Measurements from ENCODE around the gene LIPT2. TPM values are rescaled to one million over a fixed set of nuclear protein-coding genes. Genes with fewer than 3 reads are reported as not detected.

The LIPT2 gene
- total and polyA plus RNA-seq, 2 of the 4 experiments (the other 2 are of a cell fraction): 1.7 to 2.9 TPM

- Histone ChIP-seq H3K9me3 (ENCODE audit: control insufficient read depth, insufficient read depth, low read length) (peaks cover 11% of the 10 kb centered on the region), H2AK5ac (ENCODE audit: low read depth, low read length) (no peak overlapping the region), H4K91ac (ENCODE audit: insufficient read depth, low read depth, low read length) (no peak overlapping the region), H3K4me3 (ENCODE audit: insufficient read depth, low read depth, low read length) (no peak overlapping the region), H3K4me1 (ENCODE audit: control insufficient read depth, insufficient read depth, low read length) (no peaks in the 10 kb centered on the region), H3K9ac (ENCODE audit: low read depth, low read length) (no peak overlapping the region), H3K14ac (replicated peaks; ENCODE audit: low read depth, low read length) (no peak overlapping the region), H2AK9ac (replicated peaks; ENCODE audit: low read depth, low read length, poor library complexity) (no peak overlapping the region), H3K56ac (ENCODE audit: extremely low read depth, insufficient read depth, low read length) (no peak overlapping the region), H4K8ac (ENCODE audit: low read depth in 2 of 2, low read length in 2 of 2) (no peak overlapping the region), H3K4ac (ENCODE audit: low read depth, low read length) (no peak overlapping the region), H3K27me3 (ENCODE audit: control insufficient read depth, insufficient read depth, low read length) (peaks cover 33% of the 10 kb centered on the region), H2BK20ac (ENCODE audit: low read depth, low read length) (no peak overlapping the region), H3K9me1 (ENCODE audit: insufficient read depth, low read length) (no peaks in the 10 kb centered on the region), H2AFZ (replicated peaks; ENCODE audit: low read length, poor library complexity) (no peak overlapping the region), H3K4me2 (ENCODE audit: low read depth, low read length) (no peak overlapping the region), H4K20me1 (ENCODE audit: insufficient read depth, low read length) (no peaks in the 10 kb centered on the region), H3K36me3 (ENCODE audit: control insufficient read depth, insufficient read depth, low read length) (no peaks in the 10 kb centered on the region), H2BK15ac (ENCODE audit: low read depth, low read length) (no peak overlapping the region), H3K79me1 (ENCODE audit: low read depth in 1 of 2, low read length in 2 of 2) (no peaks in the 10 kb centered on the region), H2BK120ac (ENCODE audit: low read depth, low read length) (no peak overlapping the region), H3K23ac (ENCODE audit: low read depth, low read length) (no peak overlapping the region), H3K27ac (ENCODE audit: insufficient read depth, low read length) (no peak overlapping the region), H3K18ac (ENCODE audit: low read depth, low read length) (no peak overlapping the region), H2BK5ac (ENCODE audit: low read depth, low read length, poor library complexity, severe bottlenecking) (no peak overlapping the region), H4K5ac (ENCODE audit: low read depth, low read length) (no peak overlapping the region)
- in situ Hi-C loops (cut with MboI; ENCODE audit: low sequenced_read_pairs) (no loop called here), dilution Hi-C loops (cut with HindIII; ENCODE audit: low sequenced_read_pairs, unreplicated experiment) (no loop called here), intact Hi-C loops (cut with micrococcal nuclease) (no loop called here)
- TF ChIP-seq RCOR1 (IDR thresholded peaks at IDR 0.05; ENCODE audit: insufficient replicate concordance, low read length): no peak
- TF ChIP-seq RAD21 (IDR thresholded peaks at IDR 0.05; ENCODE audit: low read length): no peak
- no peak for TF ChIP-seq MXI1 (IDR thresholded peaks at IDR 0.05; ENCODE audit: borderline replicate concordance, low read depth, low read length)
- TF ChIP-seq SMC3 (IDR thresholded peaks at IDR 0.05; ENCODE audit: low read depth, low read length): no peak
- no peak for TF ChIP-seq MAZ (IDR thresholded peaks at IDR 0.05; ENCODE audit: borderline replicate concordance, low read depth, low read length)
- TF ChIP-seq CHD1 (IDR thresholded peaks at IDR 0.05; ENCODE audit: low read depth, low read length): no peak
- TF ChIP-seq RFX5 (IDR thresholded peaks at IDR 0.05; ENCODE audit: low read depth, low read length): no peak
- no peak for TF ChIP-seq FOS (IDR thresholded peaks at IDR 0.05; ENCODE audit: low read depth, low read length)
- no peak for TF ChIP-seq BHLHE40 (IDR thresholded peaks at IDR 0.05; ENCODE audit: low read depth, low read length)
- TF ChIP-seq POLR2A (IDR thresholded peaks at IDR 0.05; ENCODE audit: low read depth, low read length): no peak
- TF ChIP-seq CEBPB (IDR thresholded peaks at IDR 0.05; ENCODE audit: low read depth, low read length): no peak
- no peak for TF ChIP-seq MAFK (IDR thresholded peaks at IDR 0.05; ENCODE audit: low read depth, low read length)
- TF ChIP-seq ELK1 (IDR thresholded peaks at IDR 0.05; ENCODE audit: borderline replicate concordance, low read depth, low read length): no peak
- no peak for TF ChIP-seq USF2 (IDR thresholded peaks at IDR 0.05; ENCODE audit: low read depth, low read length)
- no peak for TF ChIP-seq NFE2L2 (IDR thresholded peaks at IDR 0.05; ENCODE audit: low read depth, low read length)
- TF ChIP-seq CTCF (conservative IDR thresholded peaks at IDR 0.05; ENCODE audit: low read depth, low read length): no peak
- ChIA-PET CTCF (no interaction called here), POLR2A (ENCODE audit: unreplicated experiment) (no interaction called here)
- DNase-seq (no peak), ATAC-seq (ENCODE audit: low read depth) (no peak)
- whole genome bisulfite sequencing, 2 experiments (ENCODE audit: extremely low coverage in 2 of 2, insufficient read length in 1 of 2): 70% methylated on average over 2 of the region's 9 CpGs; no CpG with 5 or more reads in 1 of the 2 experiments
- no TSS peak for BruUV-seq (replicated peaks)
These were observed 46.7 kb upstream of the LIPT2 start for GRCh38 chr11:74540270-74540669.

All from IMR-90 (cell line).